ENCODE measurements around the gene SAPCD2.

Gene SAPCD2

GRCh38 chr9:137031904-137032640, 38.3 kb downstream of the SAPCD2 start, which contains the start of gene FUT7:
Gene FUT7, minus strand, starts transcription at chr9:137032088. Its CDS starts 97 bp downstream, at chr9:137031991.
- no peak for DNase-seq (ENCODE audit: low read depth in 2 of 2)

- no peak for DNase-seq (ENCODE audit: low read depth in 2 of 2)
These were observed 39.5 kb downstream of the SAPCD2 start for GRCh38 chr9:137030538-137031527.

DNA sequence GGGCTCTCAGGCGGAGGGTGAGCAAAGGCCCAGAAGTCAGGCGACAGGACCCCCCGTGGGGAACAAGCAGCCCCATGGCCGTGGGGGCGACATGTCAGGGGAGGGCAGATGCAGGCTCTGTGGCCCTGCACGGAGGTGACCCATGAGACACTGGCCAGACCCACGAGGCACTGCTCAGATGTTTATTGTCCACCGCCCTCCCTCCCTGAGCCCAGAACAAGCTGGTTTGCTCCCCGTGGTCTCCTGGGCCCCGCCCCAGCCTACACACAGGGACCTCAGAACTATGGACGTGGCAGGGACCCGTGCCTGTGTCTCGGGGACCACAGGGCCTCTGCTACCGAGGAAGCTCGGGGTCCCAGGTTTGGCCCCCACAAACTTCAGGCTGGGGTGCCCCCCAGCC, 40.4 kb downstream of the SAPCD2 start:
- no peak for DNase-seq (ENCODE audit: low read depth in 2 of 2)

- peak in 1 of 2 donors; percentile 40 for DNase-seq (ENCODE audit: low read depth in 2 of 2)
These were observed 41.1 kb downstream of the SAPCD2 start for GRCh38 chr9:137029058-137029936.

- DNase-seq (ENCODE audit: low read depth in 2 of 2) = peak in 1 of 2 donors; percentile 42
These were observed 41.9 kb downstream of the SAPCD2 start for GRCh38 chr9:137028263-137029057.

- DNase-seq (ENCODE audit: low read depth in 2 of 2) = no peak
These were observed 42.7 kb downstream of the SAPCD2 start, which contains the start of gene ABCA2 for GRCh38 chr9:137027369-137028262. Gene ABCA2, minus strand, starts transcription at chr9:137028237. Its CDS starts 97 bp downstream, at chr9:137028140.

GRCh38 chr9:137026828-137027227, 43.5 kb downstream of the SAPCD2 start:
- no peak for DNase-seq (ENCODE audit: low read depth in 2 of 2)

GRCh38 chr9:137026384-137026783, 44.0 kb downstream of the SAPCD2 start:
- DNase-seq (ENCODE audit: low read depth in 2 of 2) = no peak

GRCh38 chr9:137025517-137025966, 44.8 kb downstream of the SAPCD2 start:
- DNase-seq (ENCODE audit: low read depth in 2 of 2) = no peak

DNA sequence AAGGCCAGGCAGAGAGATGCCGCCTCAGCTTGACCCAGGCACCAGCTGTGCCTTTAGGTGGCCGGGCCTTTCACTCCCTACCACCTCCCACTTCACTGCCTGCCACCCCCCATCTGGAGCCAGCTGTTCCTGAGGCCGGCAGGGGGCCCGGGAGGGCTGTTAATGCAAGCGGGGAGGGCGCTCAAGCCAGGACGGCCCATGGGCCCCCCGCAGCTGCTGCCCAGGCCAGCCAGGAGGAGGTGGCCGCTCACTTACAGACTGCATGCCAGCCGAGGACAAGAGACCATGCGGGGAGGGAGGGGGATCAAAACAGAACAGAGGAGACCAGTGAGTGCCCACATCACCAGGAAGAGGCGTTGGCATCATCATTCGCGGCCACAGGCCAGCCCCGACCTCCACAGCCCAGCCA, 46.8 kb downstream of the SAPCD2 start:
- DNase-seq (ENCODE audit: low read depth in 2 of 2) = no peak

DNA sequence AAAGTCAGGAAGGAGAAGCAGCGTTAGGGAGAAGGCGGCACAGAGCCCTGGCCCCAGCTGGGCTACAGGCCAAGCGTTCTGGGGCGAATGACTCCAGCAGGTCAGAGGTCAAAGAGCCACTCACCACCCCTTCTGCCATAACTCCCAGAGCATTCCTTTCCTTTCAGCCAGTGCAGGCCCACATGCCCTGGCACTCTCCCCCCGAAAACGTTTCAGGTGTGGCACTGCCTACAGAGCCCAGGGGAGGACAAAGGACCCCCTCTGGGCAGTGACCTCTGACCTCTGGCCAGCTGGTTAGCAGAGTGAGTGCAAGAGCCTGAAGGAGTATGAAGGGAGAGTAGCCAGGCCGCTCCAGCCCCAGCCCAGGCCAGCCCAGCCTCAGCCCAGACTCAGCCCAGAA, 47.2 kb downstream of the SAPCD2 start:
- no peak for DNase-seq (ENCODE audit: low read depth in 2 of 2)

DNA sequence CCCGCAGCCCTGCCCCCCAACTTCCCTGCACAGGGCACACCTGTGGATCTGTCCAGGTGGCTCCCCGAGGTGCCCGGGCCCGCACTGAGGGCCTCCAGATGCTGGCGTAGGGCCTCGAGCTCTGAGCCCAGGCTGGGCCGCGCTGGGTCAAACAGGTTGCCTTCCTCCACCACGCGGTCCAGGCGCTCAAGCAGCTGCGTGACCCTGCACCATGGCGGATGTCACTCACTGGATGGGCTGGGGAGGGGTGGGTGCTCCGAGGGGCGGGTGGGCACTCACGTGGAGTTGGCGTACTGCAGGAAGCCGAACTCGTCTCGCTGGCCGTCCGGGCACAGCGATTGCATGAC, 47.7 kb downstream of the SAPCD2 start:
- no peak for DNase-seq (ENCODE audit: low read depth in 2 of 2)

- peak; percentile 42 to 52 for DNase-seq (ENCODE audit: low read depth in 2 of 2)
These were observed 48.2 kb downstream of the SAPCD2 start for GRCh38 chr9:137021979-137022661.

DNA sequence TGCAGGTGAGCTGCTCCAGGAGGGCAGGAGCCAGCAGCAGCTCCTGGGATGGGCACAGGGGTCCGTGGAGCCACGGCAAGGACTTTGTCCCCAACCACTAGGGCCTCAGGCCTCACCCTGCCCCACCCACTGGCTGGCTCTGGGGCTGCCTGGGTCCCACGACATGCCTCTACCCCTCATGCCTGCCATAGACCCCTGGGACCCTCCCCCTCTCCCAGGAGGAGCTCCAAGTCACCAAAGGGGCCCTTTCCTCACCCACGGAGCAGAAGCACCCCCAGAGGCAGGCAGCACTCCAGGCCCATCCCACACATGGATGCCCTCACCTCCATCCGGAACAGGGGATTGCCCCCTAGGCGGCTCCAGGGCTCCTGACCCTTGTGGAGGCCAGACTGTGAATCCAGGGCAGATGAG, 48.8 kb downstream of the SAPCD2 start:
- no peak for DNase-seq (ENCODE audit: low read depth in 2 of 2)

- no peak for DNase-seq (ENCODE audit: low read depth in 2 of 2)
These were observed 49.4 kb downstream of the SAPCD2 start for GRCh38 chr9:137020771-137021567.

DNA sequence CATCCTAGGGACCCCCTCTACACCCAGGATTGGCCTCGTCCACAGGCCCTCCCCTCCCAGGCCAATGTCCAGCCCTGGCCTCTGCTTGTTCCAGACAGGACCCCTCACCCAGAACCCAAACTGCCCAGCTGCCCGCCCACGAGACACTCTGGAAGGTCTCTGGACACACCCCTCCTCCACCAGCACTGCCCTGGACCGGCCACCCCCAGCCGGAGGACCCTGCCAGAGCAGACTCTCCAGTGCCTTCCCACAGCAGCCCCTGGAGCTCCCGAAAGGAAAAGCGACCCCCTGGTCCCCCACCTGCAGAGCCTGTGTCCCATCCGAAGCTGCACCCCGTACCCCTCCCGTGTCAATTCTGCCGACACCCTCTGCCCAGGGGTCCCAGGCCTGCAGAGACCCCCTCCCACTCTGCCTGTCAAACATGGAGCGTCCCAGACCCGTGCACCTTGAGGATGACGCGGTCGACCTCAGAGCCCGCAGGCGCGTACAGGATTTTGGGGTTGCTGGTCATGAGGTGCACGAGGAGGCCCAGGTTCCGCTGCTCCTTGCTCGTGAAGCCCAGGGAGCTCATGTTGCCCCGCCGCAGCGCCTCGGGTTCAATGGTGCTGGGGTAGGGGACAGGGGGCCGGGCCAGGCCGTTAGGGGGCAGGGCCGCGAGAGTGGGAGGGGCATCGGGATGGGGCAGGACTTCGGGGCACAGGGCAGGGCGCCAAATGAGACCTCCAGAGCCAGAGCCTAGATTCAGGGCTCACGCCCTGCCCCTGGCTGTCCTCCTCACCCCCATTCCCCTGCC, 50.3 kb downstream of the SAPCD2 start:
- DNase-seq (ENCODE audit: low read depth in 2 of 2) = no peak

Measured in stimulated activated CD8-positive, alpha-beta memory T cell treated with anti-CD3 and anti-CD28 coated beads, Interleukin-15, amount 100 ng/mL, for 4 hours (primary cell).